Psoas muscle (tissue), 8 donors: ENCODE measurements around the gene PTAFR. TPM values are rescaled to one million over a fixed set of nuclear protein-coding genes. Genes with fewer than 3 reads are reported as not detected.
A peak's percentile ranks its signal among the peaks of the same experiment; 100 is the strongest.

Experiments
- ATAC-seq, 4 donors: fragments of 200-7000 bp; cut with Tn5 transposase; one replicate each; pipeline ENCODE4 v1.9.1; 2020; ENCODE audit warnings: moderate library complexity in 3 of 4, mild to moderate bottlenecking in 2 of 4
- DNase-seq, 2 donors: peaks; one replicate each; pipeline ENCODE4 v3.0.0-alpha.2; 2020
- H3K27ac ChIP-seq: fragments of 200-600 bp; one replicate; pipeline ENCODE4 v1.8.0; 2022
- H3K27me3 ChIP-seq, 3 donors: fragments of 200-600 bp in 1 of 3; one replicate each; pipeline versions ENCODE4 v1.6.1 to v1.8.0; 2013 to 2022; ENCODE audit warnings: low read length in 2 of 3, mild to moderate bottlenecking in 2 of 3, moderate library complexity in 1 of 3; ENCODE audit not compliant: insufficient read depth in 3 of 3
- H3K36me3 ChIP-seq, 2 donors: fragments of 200-600 bp in 1 of 2; one replicate each; pipeline versions ENCODE4 v1.6.1 to v1.8.0; 2013 to 2022; ENCODE audit warnings: low read depth in 1 of 2, mild to moderate bottlenecking in 1 of 2, moderate library complexity in 1 of 2; ENCODE audit not compliant: insufficient read depth in 1 of 2
- H3K4me1 ChIP-seq: fragments of 200-600 bp; one replicate; pipeline ENCODE4 v1.8.0; 2022
- H3K4me3 ChIP-seq: fragments of 200-600 bp; one replicate; pipeline ENCODE4 v1.8.0; 2022; ENCODE audit warnings: mild to moderate bottlenecking
- H3K9me3 ChIP-seq: fragments of 200-600 bp; one replicate; pipeline ENCODE4 v1.8.0; 2022
- CTCF ChIP-seq: fragments of 200-600 bp; IDR thresholded peaks from one replicate; pipeline ENCODE4 v1.8.0; 2022; ENCODE audit warnings: antibody characterized with exemption
- WGBS, 3 donors: extraction: QIAGEN DNeasy Blood & Tissue Kit; methylation state at CpG; one replicate each; pipeline versions ENCODE4 v1.1.6 to v1.1.7; 2013; 5-methylcytosine and 5-hydroxymethylcytosine counted together
- intact Hi-C, 2 donors: fragments of 100-400 bp; cut with DNase I; formaldehyde crosslinking; loops; one replicate each; pipeline versions ENCODE4 v1.11.0 to v1.14.2; 2022
- polyA plus RNA-seq, 3 donors: library from polyadenylated mRNA; stranded (reverse); fragments of 200-250 nt; gene quantifications; one replicate each; pipeline ENCODE4 v1.2.3, GENCODE V29; 2013
- total RNA-seq, 4 donors: library from RNA; stranded (reverse); fragmentation: NEBNext Ultra II Directional in 2 of 4; extraction: Animal tissue kit (Norgen Biotek cat#: 25700) in 2 of 4; gene quantifications; one replicate each; pipeline versions ENCODE4 v1.2.1 to v1.2.4, GENCODE V29; 2021 to 2023
- donor health status: healthy with polysubstance abuse.
- donor health status: DM: no; HTN: no; CAD: no; lungs with moderate emphysema.
- donor health status: Bipolar disorder and iron deficiency.
- donor health status: healthy.
- donor health status: DM: yes; HTN: yes; CAD: no.
- donor health status: DM: no; HTN: no; CAD: no.
- donor health status: DM: no; HTN: no; CAD: no.
- donor health status: DM: yes; HTN: yes; CAD: no.

Gene PTAFR
- total and polyA plus RNA-seq, 7 donors: 0.31 to 1.4 (median 0.92) TPM

- peak in 1 of 2 donors; percentile 18 for DNase-seq
- Histone ChIP-seq H3K9me3 (no peaks in the 10 kb centered on the region), H3K4me3 (no peak overlapping the region), H3K27ac (no peak overlapping the region), H3K27me3 (no peaks in the 10 kb centered on the region), H3K36me3 (no peaks in the 10 kb centered on the region), H3K4me1 (no peaks in the 10 kb centered on the region)
- TF ChIP-seq CTCF: no peak
- 60 to 67% (median 65%) methylated on average over 12 of the region's 12 CpGs for WGBS, 3 donors
- no peak for ATAC-seq
- intact Hi-C loops: no loop called here
These were observed 14.6 kb upstream of the PTAFR start for GRCh38 chr1:28190996-28191645.

- Histone ChIP-seq H3K4me1 (no peaks in the 10 kb centered on the region), H3K36me3 (no peaks in the 10 kb centered on the region), H3K27ac (no peak overlapping the region), H3K27me3 (no peaks in the 10 kb centered on the region), H3K4me3 (no peak overlapping the region), H3K9me3 (no peaks in the 10 kb centered on the region)
- WGBS, 3 donors: 68 to 85% (median 69%) methylated on average over 3 of the region's 3 CpGs
- intact Hi-C loops: no loop called here
- TF ChIP-seq CTCF: no peak
- DNase-seq (no peak), ATAC-seq (no peak)
These were observed 14.0 kb upstream of the PTAFR start for GRCh38 chr1:28190337-28190979.

GRCh38 chr1:28185071-28185470 is 8.6 kb upstream of the PTAFR start:
- DNase-seq (no peak), ATAC-seq (no peak)
- intact Hi-C loops: no loop called here
- Histone ChIP-seq H3K27ac (no peak overlapping the region), H3K9me3 (no peaks in the 10 kb centered on the region), H3K4me1 (no peaks in the 10 kb centered on the region), H3K27me3 (no peaks in the 10 kb centered on the region), H3K4me3 (no peak overlapping the region), H3K36me3 (no peaks in the 10 kb centered on the region)
- TF ChIP-seq CTCF: no peak
- WGBS, 3 donors: 81 to 91% (median 84%) methylated on average over 1 of the region's 1 CpG

GRCh38 chr1:28180306-28181305 is 4.1 kb upstream of the PTAFR start:
- peak in 1 of 2 donors; percentile 36 for DNase-seq
- Histone ChIP-seq H3K27me3 (peaks cover 0 to 2% (median 0%) of the 10 kb centered on the region in 3 donors), H3K4me3 (no peak overlapping the region), H3K36me3 (no peaks in the 10 kb centered on the region), H3K4me1 (no peaks in the 10 kb centered on the region), H3K27ac (no peak overlapping the region), H3K9me3 (no peaks in the 10 kb centered on the region)
- no peak for ATAC-seq
- no peak for TF ChIP-seq CTCF
- intact Hi-C loops: no loop called here
- 65 to 73% (median 68%) methylated on average over 12 of the region's 12 CpGs for WGBS, 3 donors
